Mesothelial cell of epicardium (in vitro differentiated cells): ENCODE data around the gene SETD6. TPM values are rescaled to one million over a fixed set of nuclear protein-coding genes. Genes with fewer than 3 reads are reported as not detected.

Experiments used
- DNase-seq, 2 experiments: peaks; one replicate each; pipeline ENCODE4 v3.0.0; 2021; ENCODE audit warnings: low spot score in 2 of 2; ENCODE audit not compliant: unreplicated experiment in 2 of 2
- H3K27ac Mint-ChIP-seq: 2 replicates; pipeline ENCODE4 v1.8.0; 2021; ENCODE audit warnings: mixed read lengths
- H3K27me3 Mint-ChIP-seq: 2 replicates; pipeline ENCODE4 v1.8.0; 2021; ENCODE audit warnings: low read depth, mixed read lengths
- H3K36me3 Mint-ChIP-seq: 2 replicates; pipeline ENCODE4 v1.8.0; 2021; ENCODE audit warnings: mixed read lengths
- H3K4me1 Mint-ChIP-seq: 2 replicates; pipeline ENCODE4 v1.8.0; 2021; ENCODE audit warnings: mixed read lengths
- H3K4me3 Mint-ChIP-seq: 2 replicates; pipeline ENCODE4 v1.8.0; 2021; ENCODE audit warnings: mild to moderate bottlenecking, moderate library complexity, mixed read lengths
- H3K9me3 Mint-ChIP-seq: 2 replicates; pipeline ENCODE4 v1.8.0; 2021; ENCODE audit warnings: mixed read lengths
- CTCF ChIP-seq: fragments of 200-600 bp; sonication (generic); IDR thresholded peaks from one replicate; pipeline ENCODE4 v1.5.0; 2021; ENCODE audit warnings: antibody characterized with exemption; ENCODE audit not compliant: unreplicated experiment
- total RNA-seq: library from RNA; stranded (reverse); gene quantifications from 3 replicates; pipeline ENCODE4 v1.2.1, GENCODE V29; 2021

The SETD6 gene
- total RNA-seq, 1 donor from 2014 or later: 28.9 TPM

GRCh38 chr16:58499615-58500351, 15.5 kb upstream of the SETD6 start, which contains the start of gene NDRG4:
Gene NDRG4, plus strand, starts transcription at chr16:58500143. Its CDS starts 106 bp downstream, at chr16:58500249.
- Mint-ChIP-seq H3K36me3 (no peaks in the 10 kb centered on the region), H3K4me3 (peak within 1 kb of the TSS; percentile 83), H3K27me3 (peaks cover 23% of the 10 kb centered on the region), H3K9me3 (no peaks in the 10 kb centered on the region), H3K27ac (no peak within 1 kb of the TSS), H3K4me1 (peaks cover 19% of the 10 kb centered on the region)
- TF ChIP-seq CTCF: no peak
- peak in 1 of 2 experiments; percentile 72 for DNase-seq

DNA sequence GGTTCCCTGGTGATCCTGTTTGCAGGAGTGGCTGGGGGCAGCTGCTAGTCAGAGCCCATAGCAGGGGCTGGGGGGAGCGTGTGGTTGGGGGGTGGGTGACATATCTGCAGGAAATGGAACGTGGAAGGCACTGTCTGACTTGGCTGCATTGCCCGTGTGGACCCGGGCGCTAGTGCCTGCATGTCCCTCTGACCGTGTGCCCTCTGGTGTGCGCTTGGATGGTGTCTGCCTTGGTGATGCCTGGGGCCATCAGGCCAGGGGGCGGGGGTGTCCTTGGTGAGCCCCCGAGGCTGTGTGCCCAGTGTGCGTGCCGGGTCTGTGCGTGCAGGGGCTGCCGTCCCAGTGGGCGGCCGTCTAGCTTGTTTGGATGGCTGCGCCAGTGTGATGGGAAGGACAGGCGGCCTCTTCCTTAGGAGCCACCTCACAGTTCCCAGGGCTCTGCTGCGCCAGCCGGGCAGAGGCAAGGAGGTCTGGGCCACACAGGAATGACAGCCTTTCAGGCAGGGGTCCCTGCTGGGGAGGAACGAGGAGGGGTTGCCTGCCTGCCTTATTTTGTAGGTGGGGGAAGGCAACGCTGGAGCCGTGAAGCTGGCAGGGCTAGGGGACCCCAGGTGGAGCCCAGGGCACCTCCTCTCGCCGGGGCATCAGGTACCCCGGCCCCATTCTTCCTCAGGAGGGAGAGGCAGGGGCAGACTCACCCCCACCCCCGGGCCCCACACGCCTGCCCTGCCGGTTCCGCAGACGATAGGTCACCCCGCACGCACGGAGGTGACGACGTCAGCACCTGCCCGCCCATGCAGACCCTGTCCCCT, 14.7 kb upstream of the SETD6 start:
- H3K36me3 Mint-ChIP-seq: no peaks in the 10 kb centered on the region
- H3K4me1 Mint-ChIP-seq: peaks cover 19% of the 10 kb centered on the region
- no peak for TF ChIP-seq CTCF
- H3K27ac Mint-ChIP-seq: no peak overlapping the region
- peaks cover 18% of the 10 kb centered on the region for H3K27me3 Mint-ChIP-seq
- no peaks in the 10 kb centered on the region for H3K9me3 Mint-ChIP-seq
- DNase-seq: no peak
- peak overlapping the region; percentile 83 for H3K4me3 Mint-ChIP-seq

- peaks cover 19% of the 10 kb centered on the region for H3K4me1 Mint-ChIP-seq
- H3K36me3 Mint-ChIP-seq: no peaks in the 10 kb centered on the region
- peak; percentile 55 to 76 for DNase-seq
- peaks cover 17% of the 10 kb centered on the region for H3K27me3 Mint-ChIP-seq
- peak overlapping the region; percentile 69 for H3K27ac Mint-ChIP-seq
- TF ChIP-seq CTCF: no peak
- H3K4me3 Mint-ChIP-seq: peak overlapping the region; percentile 83
- no peaks in the 10 kb centered on the region for H3K9me3 Mint-ChIP-seq
These were observed 13.8 kb upstream of the SETD6 start for GRCh38 chr16:58501242-58502131.

DNA sequence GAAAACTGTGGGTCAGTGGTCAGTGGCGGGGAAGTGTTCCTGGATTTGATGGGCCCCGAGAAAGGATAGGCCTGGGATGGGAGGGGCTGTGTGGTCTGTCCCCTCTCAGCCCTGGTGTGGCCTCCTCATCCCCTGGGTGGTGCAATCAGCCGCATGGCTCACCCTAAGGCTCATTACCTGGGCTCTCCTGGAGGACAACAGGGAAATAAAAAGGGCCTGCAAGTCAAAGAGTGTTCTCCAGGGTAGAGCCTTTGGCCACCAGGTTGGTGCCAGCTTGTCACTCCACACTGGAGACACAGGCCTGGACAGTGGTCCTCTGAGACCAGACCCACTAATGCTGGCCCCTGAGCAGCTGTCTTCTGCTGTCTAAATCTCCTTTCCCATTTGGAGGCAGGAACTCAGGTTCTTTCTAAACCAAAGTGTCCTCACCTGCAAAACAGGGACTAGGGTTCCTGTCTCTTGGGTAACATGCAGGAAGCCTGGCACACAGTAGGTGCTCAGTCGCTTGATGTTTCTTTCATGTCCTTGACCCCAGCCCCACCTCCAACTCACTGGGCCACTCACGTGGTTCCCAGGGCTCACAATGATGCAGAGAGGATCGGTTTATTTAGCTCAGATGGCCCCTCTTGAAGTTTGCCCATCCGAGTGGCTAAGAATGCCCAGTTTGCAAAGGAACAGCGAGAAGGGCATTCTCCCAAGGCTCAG, 12.9 kb upstream of the SETD6 start:
- Mint-ChIP-seq H3K27me3 (peaks cover 14% of the 10 kb centered on the region), H3K27ac (no peak overlapping the region), H3K4me1 (peaks cover 19% of the 10 kb centered on the region), H3K9me3 (no peaks in the 10 kb centered on the region), H3K4me3 (peak overlapping the region; percentile 83), H3K36me3 (no peaks in the 10 kb centered on the region)
- no peak for TF ChIP-seq CTCF
- no peak for DNase-seq
